Fibroblast of lung (primary cell): ENCODE data around the gene C17orf67.

Source experiments
- CTCF ChIP-seq, 2 donors: IDR thresholded peaks in 1 of 2; conservative IDR thresholded peaks in 1 of 2; 1 replicate in 1 of 2; 2 replicates in 1 of 2; pipeline ENCODE4 v1.5.1; 2011 to 2012; ENCODE audit warnings: low read length in 2 of 2, control low read depth in 1 of 2, inconsistent platforms in 1 of 2, low read depth in 1 of 2, mild to moderate bottlenecking in 1 of 2
- EZH2 ChIP-seq: IDR thresholded peaks from 2 replicates; pipeline ENCODE4 v1.5.1; 2012; ENCODE audit warnings: low read length, control low read depth, mild to moderate bottlenecking; ENCODE audit errors: missing control alignments

GRCh38 chr17:56804454-56804853 is 29.3 kb downstream of the C17orf67 start:
- TF ChIP-seq CTCF (conservative IDR thresholded peaks at IDR 0.05 in 1 of 2, IDR thresholded peaks at IDR 0.05 in 1 of 2; ENCODE audit: low read depth in 1 of 2, low read length in 2 of 2): no peak
- TF ChIP-seq EZH2: no peak
